Measurements from ENCODE around the gene FBRSL1.

FBRSL1 gene

GRCh38 chr12:132524405-132524804, 34.5 kb downstream of the FBRSL1 start:
- Histone ChIP-seq H4K20me1 (ENCODE audit: insufficient read depth, low read length) (no peaks in the 10 kb centered on the region), H3K36me3 (replicated peaks; ENCODE audit: insufficient read depth, low read length) (no peaks in the 10 kb centered on the region), H3K4me2 (ENCODE audit: low read depth, low read length) (no peak overlapping the region), H3K4me1 (ENCODE audit: low read length) (no peaks in the 10 kb centered on the region), H3K4me3 (ENCODE audit: low read length) (no peak overlapping the region), H3K79me2 (ENCODE audit: low read length) (no peaks in the 10 kb centered on the region), H3K9ac (ENCODE audit: low read length) (no peak overlapping the region), H3K27me3 (replicated peaks; ENCODE audit: insufficient read depth, low read length) (no peaks in the 10 kb centered on the region), H3F3A (ENCODE audit: insufficient read depth, low read length) (no peaks in the 10 kb centered on the region), H3K9me3 (replicated peaks; ENCODE audit: insufficient read depth, low read length) (no peaks in the 10 kb centered on the region), H3K9me2 (replicated peaks; ENCODE audit: insufficient read depth, low read length) (no peaks in the 10 kb centered on the region), H3K27ac (ENCODE audit: low read length) (no peak overlapping the region), H2AFZ (ENCODE audit: low read length) (no peak overlapping the region)
- DNase-seq: no peak
- no peak for TF ChIP-seq EZH2phosphoT487 (IDR thresholded peaks at IDR 0.05; ENCODE audit: low read length)

- Histone ChIP-seq H3K9me3 (replicated peaks; ENCODE audit: insufficient read depth, low read length) (no peaks in the 10 kb centered on the region), H3K9ac (ENCODE audit: low read length) (no peak overlapping the region), H3F3A (ENCODE audit: insufficient read depth, low read length) (no peaks in the 10 kb centered on the region), H3K79me2 (ENCODE audit: low read length) (no peaks in the 10 kb centered on the region), H4K20me1 (ENCODE audit: insufficient read depth, low read length) (no peaks in the 10 kb centered on the region), H3K27me3 (replicated peaks; ENCODE audit: insufficient read depth, low read length) (no peaks in the 10 kb centered on the region), H3K36me3 (replicated peaks; ENCODE audit: insufficient read depth, low read length) (no peaks in the 10 kb centered on the region), H3K4me1 (ENCODE audit: low read length) (no peaks in the 10 kb centered on the region), H3K27ac (ENCODE audit: low read length) (no peak overlapping the region), H3K9me2 (replicated peaks; ENCODE audit: insufficient read depth, low read length) (no peaks in the 10 kb centered on the region), H3K4me2 (ENCODE audit: low read depth, low read length) (no peak overlapping the region), H3K4me3 (ENCODE audit: low read length) (no peak overlapping the region), H2AFZ (ENCODE audit: low read length) (no peak overlapping the region)
- DNase-seq: no peak
- TF ChIP-seq, protein P1, sequence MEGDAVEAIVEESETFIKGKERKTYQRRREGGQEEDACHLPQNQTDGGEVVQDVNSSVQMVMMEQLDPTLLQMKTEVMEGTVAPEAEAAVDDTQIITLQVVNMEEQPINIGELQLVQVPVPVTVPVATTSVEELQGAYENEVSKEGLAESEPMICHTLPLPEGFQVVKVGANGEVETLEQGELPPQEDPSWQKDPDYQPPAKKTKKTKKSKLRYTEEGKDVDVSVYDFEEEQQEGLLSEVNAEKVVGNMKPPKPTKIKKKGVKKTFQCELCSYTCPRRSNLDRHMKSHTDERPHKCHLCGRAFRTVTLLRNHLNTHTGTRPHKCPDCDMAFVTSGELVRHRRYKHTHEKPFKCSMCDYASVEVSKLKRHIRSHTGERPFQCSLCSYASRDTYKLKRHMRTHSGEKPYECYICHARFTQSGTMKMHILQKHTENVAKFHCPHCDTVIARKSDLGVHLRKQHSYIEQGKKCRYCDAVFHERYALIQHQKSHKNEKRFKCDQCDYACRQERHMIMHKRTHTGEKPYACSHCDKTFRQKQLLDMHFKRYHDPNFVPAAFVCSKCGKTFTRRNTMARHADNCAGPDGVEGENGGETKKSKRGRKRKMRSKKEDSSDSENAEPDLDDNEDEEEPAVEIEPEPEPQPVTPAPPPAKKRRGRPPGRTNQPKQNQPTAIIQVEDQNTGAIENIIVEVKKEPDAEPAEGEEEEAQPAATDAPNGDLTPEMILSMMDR (IDR thresholded peaks at IDR 0.05; ENCODE audit: low read length): no peak
- no peak for TF ChIP-seq EZH2phosphoT487 (IDR thresholded peaks at IDR 0.05; ENCODE audit: low read length)
- no peak for TF ChIP-seq EZH2 (optimal IDR thresholded peaks at IDR 0.05; ENCODE audit: low read depth, low read length)
Observed at GRCh38 chr12:132525011-132525832, 35.3 kb downstream of the FBRSL1 start.

DNA sequence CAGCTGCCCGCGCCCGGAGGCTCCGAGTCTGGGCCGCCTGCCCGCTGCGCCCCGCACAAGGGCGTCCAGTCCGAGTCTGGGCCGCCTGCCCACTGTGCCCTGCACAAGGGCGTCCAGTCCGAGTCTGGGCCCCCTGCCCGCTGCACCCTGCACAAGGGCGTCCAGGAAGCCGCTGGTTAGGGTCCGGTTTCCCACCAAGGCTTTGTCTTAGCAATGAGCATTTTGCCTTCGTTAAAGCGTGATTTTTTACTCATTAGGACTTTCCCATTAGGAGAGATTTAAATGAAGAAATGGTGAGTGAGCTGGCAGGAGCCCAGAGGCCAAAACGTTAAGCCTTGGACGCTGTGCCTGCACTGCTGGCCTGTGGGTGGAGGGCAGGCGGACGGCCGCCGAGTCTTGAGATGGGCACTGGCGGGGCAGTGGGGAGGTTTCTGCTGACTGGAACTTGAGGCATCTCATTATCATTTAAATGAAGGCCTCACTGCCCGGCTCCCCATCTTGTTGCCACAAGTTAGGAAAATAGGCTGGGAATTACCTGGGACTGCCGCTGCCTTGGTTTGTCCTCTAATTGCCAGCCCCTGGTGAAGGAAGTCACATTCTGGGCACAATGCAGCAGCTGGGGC, 36.0 kb downstream of the FBRSL1 start:
- H3K9me3 ChIP-seq (replicated peaks; ENCODE audit: insufficient read depth, low read length): no peaks in the 10 kb centered on the region
- H3K9me2 ChIP-seq (replicated peaks; ENCODE audit: insufficient read depth, low read length): no peaks in the 10 kb centered on the region
- H3K4me3 ChIP-seq (ENCODE audit: low read length): no peak overlapping the region
- no peaks in the 10 kb centered on the region for H3K36me3 ChIP-seq (replicated peaks; ENCODE audit: insufficient read depth, low read length)
- TF ChIP-seq, protein P1 (IDR thresholded peaks at IDR 0.05; ENCODE audit: low read length): no peak
- no peak for TF ChIP-seq EZH2 (optimal IDR thresholded peaks at IDR 0.05; ENCODE audit: low read depth, low read length)
- TF ChIP-seq EZH2phosphoT487 (IDR thresholded peaks at IDR 0.05; ENCODE audit: low read length): no peak
- no peaks in the 10 kb centered on the region for H3K79me2 ChIP-seq (ENCODE audit: low read length)
- no peaks in the 10 kb centered on the region for H3F3A ChIP-seq (ENCODE audit: insufficient read depth, low read length)
- H2AFZ ChIP-seq (ENCODE audit: low read length): no peak overlapping the region
- H3K9ac ChIP-seq (ENCODE audit: low read length): no peak overlapping the region
- H3K4me1 ChIP-seq (ENCODE audit: low read length): no peaks in the 10 kb centered on the region
- H3K4me2 ChIP-seq (ENCODE audit: low read depth, low read length): no peak overlapping the region
- H3K27me3 ChIP-seq (replicated peaks; ENCODE audit: insufficient read depth, low read length): no peaks in the 10 kb centered on the region
- no peak for DNase-seq
- H4K20me1 ChIP-seq (ENCODE audit: insufficient read depth, low read length): no peaks in the 10 kb centered on the region
- H3K27ac ChIP-seq (ENCODE audit: low read length): no peak overlapping the region
